GM18907 (cell line): ENCODE data around the gene STK11.
"Not testable (repeated sequence)": the region's sequence is repeated elsewhere in the genome, so short reads cannot be mapped to it uniquely, and the experiment has no call there.

Source experiments
- ATAC-seq: cut with Tn5 transposase; IDR thresholded peaks from one replicate; pipeline ENCODE4 v1.9.1; 2021; ENCODE audit warnings: mild to moderate bottlenecking, moderate library complexity; ENCODE audit not compliant: unreplicated experiment

Gene STK11

DNA sequence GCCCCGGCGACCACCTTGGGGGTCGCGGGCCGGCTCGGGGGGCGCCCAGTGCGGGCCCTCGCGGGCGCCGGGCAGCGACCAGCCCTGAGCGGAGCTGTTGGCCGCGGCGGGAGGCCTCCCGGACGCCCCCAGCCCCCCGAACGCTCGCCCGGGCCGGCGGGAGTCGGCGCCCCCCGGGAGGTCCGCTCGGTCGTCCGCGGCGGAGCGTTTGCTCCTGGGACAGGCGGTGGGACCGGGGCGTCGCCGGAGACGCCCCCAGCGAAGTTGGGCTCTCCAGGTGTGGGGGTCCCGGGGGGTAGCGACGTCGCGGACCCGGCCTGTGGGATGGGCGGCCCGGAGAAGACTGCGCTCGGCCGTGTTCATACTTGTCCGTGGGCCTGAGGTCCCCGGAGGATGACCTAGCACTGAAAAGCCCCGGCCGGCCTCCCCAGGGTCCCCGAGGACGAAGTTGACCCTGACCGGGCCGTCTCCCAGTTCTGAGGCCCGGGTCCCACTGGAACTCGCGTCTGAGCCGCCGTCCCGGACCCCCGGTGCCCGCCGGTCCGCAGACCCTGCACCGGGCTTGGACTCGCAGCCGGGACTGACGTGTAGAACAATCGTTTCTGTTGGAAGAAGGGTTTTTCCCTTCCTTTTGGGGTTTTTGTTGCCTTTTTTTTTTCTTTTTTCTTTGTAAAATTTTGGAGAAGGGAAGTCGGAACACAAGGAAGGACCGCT is 729 bp downstream of the STK11 start:
- ATAC-seq: no peak

GRCh38 chr19:1206864-1207450 is 1.4 kb downstream of the STK11 start:
- no peak for ATAC-seq

- ATAC-seq: not testable (repeated sequence)
Measured at GRCh38 chr19:1208830-1209229, 3.3 kb downstream of the STK11 start.

DNA sequence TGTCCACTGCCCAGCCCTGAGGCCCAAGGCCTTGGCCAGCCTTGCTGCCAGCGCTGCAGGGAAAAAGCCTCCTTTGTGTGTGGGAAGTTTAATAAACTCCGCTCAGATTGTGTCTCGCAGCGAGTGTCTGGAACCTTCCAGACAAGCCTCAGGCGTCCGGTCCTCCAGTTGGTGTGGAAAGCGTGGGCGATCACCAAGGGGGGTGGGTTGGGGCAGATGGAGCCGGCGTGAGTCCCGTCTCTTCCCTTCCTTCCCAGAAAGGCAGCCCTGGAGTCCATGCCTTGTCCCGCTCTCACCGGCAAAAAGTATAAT is 4.6 kb downstream of the STK11 start:
- no peak for ATAC-seq

DNA sequence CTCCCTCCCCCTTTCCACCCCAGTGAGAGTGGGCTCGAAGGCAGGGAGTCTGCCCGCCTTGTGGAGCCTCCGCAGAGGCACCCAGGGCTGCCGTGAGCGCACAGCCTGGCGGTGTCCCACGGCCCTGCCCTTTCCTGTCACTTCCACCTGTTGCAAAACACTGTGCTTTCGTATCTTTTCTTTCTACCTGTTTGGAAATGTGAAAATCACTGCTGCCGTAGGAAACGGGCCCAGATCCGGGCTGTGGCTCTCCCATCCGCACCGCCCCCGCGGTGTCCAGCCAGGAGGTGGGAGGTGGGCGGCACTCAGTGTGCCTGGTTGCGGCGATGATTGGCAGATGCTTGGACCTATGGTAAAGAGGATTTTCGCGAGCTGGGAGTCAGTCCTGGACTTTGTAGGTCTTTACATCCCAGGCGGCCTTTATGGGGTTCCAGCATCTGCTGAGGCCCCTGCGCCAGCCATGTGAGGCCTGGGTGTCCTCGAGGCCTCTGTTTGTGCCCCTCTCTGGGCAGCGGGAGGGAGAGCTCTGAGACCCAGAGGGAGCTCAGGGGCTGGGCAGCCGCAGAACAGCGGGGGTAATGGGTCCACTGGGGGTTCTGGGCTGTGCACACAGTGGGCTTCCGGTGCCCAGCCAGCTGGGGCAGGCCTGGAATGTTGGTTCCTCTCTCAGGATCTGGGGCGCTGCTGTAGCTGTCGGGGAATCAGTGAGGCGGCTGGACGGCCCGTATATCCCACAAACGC is 6.1 kb downstream of the STK11 start:
- ATAC-seq: no peak

DNA sequence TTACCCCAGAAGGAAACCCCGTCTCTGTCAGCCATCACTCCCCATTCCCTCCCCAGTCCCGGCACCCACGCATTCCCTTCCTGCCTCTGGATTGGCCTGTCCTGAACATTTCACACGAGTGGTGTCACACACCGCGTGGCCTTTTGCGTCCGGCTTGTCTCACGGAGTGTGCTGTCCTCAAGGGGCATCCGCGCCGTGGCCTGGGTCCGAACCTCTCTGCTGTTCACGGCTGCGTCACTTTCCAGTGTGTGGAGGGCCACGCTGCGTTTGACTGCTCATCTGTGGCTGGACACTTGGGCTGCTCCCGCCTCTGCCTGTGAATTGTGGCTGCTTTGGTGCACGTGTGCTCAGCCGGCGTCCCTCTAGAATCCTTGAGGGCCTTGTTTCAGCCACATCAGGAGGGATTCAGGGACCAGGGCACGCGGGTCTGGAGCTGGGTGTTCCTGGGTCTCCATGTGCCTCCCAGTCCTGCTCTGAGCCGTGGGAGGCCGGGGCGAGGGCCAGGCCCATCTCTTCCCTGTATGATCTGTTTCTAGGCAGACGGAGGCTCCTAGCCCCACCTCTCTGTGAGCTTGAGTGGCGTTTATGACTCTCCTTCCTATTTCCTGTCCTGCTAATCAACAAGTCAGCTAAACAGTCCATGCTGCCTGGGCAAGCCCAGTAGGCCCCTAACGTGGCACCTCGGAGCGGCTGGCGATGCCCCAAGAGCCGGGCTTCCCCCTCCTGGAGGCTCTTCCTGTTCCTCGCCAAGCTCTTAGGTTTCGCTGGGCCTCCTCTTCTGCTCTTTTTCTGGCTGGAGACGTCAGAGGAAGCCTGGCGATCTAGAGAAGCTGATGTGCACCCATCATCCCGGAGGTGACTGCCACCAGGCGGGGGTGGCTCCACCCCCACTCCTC is 8.1 kb downstream of the STK11 start:
- ATAC-seq: peak; percentile 40

DNA sequence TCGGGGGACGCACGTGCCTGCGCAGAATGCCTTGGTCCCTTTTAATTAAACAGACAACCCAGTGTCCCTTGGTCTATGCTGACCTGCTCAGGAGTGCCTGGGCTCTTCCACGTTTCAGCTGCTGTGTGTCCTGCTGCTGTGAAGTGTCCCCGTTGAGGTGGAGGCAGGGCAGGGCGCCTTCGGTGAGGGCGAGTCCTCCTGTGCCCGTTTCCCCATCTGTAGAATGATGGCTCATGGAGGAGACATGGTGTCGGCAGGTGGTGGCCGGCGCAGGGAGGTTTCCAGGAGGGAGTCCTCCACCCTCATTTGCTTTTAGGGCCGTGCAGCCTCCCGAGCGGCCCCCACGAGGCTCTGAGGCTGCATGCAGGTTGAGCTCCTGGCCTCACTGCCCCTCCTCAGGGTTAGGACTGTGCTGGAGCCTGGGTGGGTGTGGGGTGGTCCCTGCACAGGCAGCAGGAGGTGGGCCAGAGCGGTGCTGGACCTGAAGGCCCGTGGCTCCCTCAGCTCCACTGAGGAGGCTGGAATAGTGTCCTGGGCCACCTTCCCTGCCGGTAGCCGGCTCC is 8.8 kb downstream of the STK11 start:
- no peak for ATAC-seq

- no peak for ATAC-seq
Measured at GRCh38 chr19:1214862-1215731, 9.5 kb downstream of the STK11 start.

DNA sequence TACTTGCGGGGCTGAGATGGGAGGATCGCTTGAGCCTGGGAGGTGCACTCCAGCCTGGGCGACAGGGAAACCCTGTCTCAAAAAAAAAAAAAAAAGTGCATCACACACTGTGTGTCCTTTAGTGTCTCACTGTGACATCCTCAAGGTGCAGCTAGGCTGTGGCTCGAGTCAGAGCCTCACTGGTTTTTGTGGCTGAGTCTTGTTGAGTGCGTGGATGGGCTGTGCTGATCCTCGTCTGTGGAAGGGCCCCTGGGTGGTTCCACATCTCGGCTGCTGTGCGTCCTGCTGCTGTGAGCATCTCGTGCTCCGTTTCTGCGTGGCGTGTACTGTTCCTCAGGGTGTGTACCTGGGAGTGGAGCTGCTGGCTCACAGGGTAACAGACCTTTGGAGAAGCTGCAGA is 11.2 kb downstream of the STK11 start:
- no peak for ATAC-seq

DNA sequence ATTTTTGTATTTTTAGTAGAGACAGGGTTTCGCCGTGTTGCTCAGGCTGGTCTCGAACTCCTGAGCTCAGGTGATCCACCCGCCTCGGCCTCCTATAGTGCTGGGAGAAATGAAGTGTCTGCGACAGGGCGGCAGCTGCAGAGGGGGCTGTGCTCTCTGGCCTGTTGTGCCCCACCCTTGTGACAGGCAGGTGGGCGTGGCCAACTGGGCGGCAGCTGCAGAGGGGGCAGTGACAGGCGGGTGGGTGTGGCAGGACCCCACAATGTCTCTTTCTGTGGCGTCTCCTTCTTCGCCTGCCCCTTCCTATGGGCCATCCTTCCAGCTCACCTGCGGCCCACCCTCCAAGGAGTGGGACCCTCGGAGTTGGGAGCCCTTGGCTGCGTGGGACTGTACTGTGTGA is 11.8 kb downstream of the STK11 start:
- ATAC-seq: no peak

- no peak for ATAC-seq
Measured at GRCh38 chr19:1218751-1219567, 13.4 kb downstream of the STK11 start.

DNA sequence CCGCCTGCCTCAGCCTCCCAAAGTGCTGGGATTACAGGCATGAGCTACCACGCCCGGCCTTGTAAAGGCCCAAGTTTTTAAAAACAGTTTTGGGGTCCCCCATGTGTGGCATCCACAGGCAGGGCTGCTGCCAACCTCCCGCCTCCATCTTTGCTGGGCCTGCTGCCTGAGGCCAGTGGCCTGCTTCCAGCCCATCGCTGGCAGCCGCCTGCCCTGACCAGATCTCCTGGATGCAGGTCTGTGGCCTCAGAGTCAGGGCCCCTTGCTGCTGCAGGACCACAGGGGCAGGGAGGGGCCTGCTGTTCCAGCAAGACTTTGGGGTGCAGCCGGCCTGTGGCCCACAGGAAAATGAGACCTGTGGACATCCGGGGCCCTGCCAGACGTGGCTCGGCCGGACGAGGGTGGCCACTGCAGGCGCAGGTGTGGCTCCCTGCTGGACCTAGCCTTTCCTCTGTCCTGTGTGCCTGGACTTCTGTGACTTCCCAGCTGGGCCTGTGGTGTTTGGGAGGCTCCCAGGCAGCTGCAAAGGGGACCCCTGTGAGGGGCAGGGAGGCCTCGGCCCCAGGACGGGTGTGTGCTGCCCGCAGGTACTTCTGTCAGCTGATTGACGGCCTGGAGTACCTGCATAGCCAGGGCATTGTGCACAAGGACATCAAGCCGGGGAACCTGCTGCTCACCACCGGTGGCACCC is 14.4 kb downstream of the STK11 start:
- ATAC-seq: no peak

DNA sequence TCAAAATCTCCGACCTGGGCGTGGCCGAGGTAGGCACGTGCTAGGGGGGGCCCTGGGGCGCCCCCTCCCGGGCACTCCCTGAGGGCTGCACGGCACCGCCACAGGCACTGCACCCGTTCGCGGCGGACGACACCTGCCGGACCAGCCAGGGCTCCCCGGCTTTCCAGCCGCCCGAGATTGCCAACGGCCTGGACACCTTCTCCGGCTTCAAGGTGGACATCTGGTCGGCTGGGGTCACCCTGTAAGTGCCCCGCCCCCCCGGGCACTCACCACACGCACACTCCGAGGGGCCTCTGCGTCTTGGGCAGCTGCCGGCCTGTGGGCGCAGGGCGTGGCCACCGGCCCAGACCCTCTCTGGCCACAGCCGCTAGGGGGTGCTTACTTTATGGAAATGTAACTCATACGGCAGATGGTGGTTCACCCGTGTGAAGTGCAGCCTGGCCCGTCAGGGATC is 14.9 kb downstream of the STK11 start:
- no peak for ATAC-seq

DNA sequence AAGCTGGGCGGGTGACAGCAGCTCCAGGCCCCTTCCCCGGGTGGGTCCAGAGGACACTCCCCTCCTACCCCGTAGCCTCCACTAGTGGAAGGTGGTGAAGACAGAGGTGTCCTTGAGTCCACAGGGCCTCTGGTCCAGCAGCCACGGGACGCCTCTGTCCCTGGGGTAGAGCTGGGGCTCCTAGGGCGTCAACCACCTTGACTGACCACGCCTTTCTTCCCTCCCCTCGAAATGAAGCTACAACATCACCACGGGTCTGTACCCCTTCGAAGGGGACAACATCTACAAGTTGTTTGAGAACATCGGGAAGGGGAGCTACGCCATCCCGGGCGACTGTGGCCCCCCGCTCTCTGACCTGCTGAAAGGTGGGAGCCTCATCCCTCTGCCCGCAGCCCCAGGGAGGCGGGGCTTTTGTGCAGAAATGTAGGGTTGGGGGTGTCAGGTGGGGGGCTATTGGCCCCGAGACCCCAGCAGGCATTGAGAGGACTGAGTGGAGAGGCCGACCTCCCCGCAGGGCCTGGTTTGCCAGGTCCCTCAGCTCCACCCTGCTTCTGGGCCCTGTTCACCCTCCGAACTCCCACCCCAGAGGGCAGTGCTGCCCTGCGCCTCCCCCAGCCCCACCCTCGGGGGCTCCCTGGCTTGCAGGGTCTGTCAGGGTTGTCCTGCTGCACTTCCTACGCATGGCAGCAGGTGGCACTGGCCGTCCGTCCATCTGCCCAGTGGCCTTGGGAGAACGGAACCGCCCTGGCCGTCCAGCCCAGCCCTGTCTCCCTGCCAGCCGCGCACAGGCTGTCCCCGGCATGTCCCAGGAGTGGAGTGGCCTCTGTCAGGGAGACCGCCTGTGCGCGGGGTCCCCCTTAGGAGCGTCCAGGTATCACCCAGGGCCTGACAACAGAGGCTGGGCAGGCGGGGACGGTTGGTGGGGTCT is 15.7 kb downstream of the STK11 start:
- no peak for ATAC-seq

GRCh38 chr19:1221904-1222255 is 16.3 kb downstream of the STK11 start:
- ATAC-seq: no peak

DNA sequence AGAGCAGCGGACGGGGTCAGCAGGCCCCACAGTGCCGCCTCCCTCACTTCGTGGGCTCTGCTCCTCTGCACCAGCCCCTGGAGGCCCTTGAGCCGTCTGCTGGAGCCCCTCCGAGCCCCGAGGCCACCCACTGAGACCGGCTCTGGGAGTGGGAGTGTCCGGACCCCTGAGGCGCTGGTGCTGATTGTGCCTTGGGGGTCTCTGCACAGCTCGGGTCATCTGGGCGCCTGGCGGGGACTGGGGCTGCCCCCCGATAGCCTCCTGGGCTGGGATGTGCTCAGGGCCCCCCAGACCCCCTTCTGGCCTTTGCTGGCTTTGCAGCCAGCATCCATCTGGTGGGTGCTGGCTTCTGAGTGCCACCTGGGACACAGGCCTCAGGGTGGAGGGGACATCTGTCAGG is 16.8 kb downstream of the STK11 start:
- no peak for ATAC-seq

DNA sequence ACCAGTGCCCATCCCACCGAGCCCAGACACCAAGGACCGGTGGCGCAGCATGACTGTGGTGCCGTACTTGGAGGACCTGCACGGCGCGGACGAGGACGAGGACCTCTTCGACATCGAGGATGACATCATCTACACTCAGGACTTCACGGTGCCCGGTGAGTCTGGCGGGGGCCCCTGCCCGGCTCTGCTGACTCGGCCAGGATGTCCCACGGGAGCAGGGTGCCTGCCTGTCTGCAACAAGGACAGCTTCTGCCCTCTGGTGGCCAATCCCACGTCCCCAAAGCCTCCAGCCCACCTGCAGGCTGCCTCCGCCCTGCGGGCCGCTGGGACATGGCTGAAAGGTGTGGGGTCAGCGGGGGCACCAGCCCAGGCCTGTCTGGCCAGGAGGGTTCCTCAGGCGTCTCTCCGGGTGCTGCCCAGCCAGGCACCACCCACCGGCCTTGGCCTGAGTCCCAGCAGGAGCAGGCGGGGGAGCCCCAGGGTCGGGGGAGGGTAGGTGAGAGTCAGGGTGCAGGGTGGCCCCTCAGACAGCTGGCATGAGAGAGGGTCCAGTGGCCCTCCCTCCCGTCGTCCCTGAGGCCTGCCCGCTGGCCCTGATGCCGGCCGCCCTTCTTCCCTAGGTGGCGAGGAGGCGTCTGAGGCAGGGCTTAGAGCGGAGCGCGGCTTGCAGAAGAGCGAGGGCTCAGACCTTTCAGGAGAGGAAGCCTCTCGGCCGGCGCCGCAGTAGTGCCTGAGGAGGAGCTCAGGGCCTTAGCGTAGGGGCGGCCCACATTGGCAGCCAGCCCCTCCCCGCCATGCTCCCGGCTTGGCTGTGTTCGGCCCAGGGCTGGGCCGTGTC is 17.7 kb downstream of the STK11 start:
- no peak for ATAC-seq
